Activated gamma-delta T cell (primary cell): ENCODE measurements around the gene ZNF174.
A peak's percentile ranks its signal among the peaks of the same experiment; 100 is the strongest.

Experiments
- DNase-seq: peaks from one replicate; lab custom pipeline; 2025; lab: John Stamatoyannopoulos, UW

Gene ZNF174

GRCh38 chr16:3443108-3444031, 42.4 kb downstream of the ZNF174 start, which contains the start of the genes NAA60 and ZNF597:
Gene NAA60 (plus strand): TSS chr16:3443680. CDS start chr16:3476228, 32,548 bp downstream.
Gene ZNF597 (minus strand): TSS chr16:3443504. CDS start chr16:3443153, 351 bp downstream.
- DNase-seq: peak; percentile 65

GRCh38 chr16:3444032-3444388, 43.0 kb downstream of the ZNF174 start:
- DNase-seq: no peak

GRCh38 chr16:3454093-3454492, 53.1 kb downstream of the ZNF174 start:
- DNase-seq: no peak

- no peak for DNase-seq
These were observed 53.7 kb downstream of the ZNF174 start for GRCh38 chr16:3454631-3455147.

- DNase-seq: peak; percentile 88
These were observed 56.6 kb downstream of the ZNF174 start for GRCh38 chr16:3457434-3458252.

GRCh38 chr16:3458278-3458851, 57.4 kb downstream of the ZNF174 start:
- DNase-seq: no peak

GRCh38 chr16:3458852-3459361, 57.9 kb downstream of the ZNF174 start:
- no peak for DNase-seq
